ENCODE measurements around the gene THEMIS2.
A peak's percentile ranks its signal among the peaks of the same experiment; 100 is the strongest.

Gene THEMIS2

GRCh38 chr1:27887215-27888021 is 15.1 kb downstream of the THEMIS2 start:
- peaks cover 82% of the 10 kb centered on the region for H3K36me3 Mint-ChIP-seq (ENCODE audit: low read depth)
- H3K27me3 Mint-ChIP-seq = no peaks in the 10 kb centered on the region
- H3K4me3 Mint-ChIP-seq = peak overlapping the region; percentile 55
- H3K9me3 Mint-ChIP-seq = no peaks in the 10 kb centered on the region
- peaks cover 90% of the 10 kb centered on the region for H3K4me1 Mint-ChIP-seq (ENCODE audit: low read depth)
- H3K27ac Mint-ChIP-seq = peak overlapping the region; percentile 71

- Mint-ChIP-seq H3K27me3 (no peaks in the 10 kb centered on the region), H3K9me3 (no peaks in the 10 kb centered on the region), H3K4me1 (ENCODE audit: low read depth) (peaks cover 81% of the 10 kb centered on the region), H3K36me3 (ENCODE audit: low read depth) (peaks cover 83% of the 10 kb centered on the region), H3K27ac (peak overlapping the region; percentile 23), H3K4me3 (no peak overlapping the region)
These were observed 17.2 kb downstream of the THEMIS2 start for GRCh38 chr1:27889506-27889905.

- Mint-ChIP-seq H3K27me3 (no peaks in the 10 kb centered on the region), H3K36me3 (ENCODE audit: low read depth) (peaks cover 80% of the 10 kb centered on the region)
These were observed 19.0 kb downstream of the THEMIS2 start for GRCh38 chr1:27891196-27891889.

GRCh38 chr1:27894521-27894920 is 22.2 kb downstream of the THEMIS2 start:
- peaks cover 34% of the 10 kb centered on the region for H3K4me1 Mint-ChIP-seq (ENCODE audit: low read depth)
- H3K27ac Mint-ChIP-seq = peak overlapping the region; percentile 4
- no peaks in the 10 kb centered on the region for H3K9me3 Mint-ChIP-seq
- no peaks in the 10 kb centered on the region for H3K27me3 Mint-ChIP-seq
- peaks cover 75% of the 10 kb centered on the region for H3K36me3 Mint-ChIP-seq (ENCODE audit: low read depth)
- no peak overlapping the region for H3K4me3 Mint-ChIP-seq

More at GRCh38 chr1:27891196-27891889, 19.0 kb downstream of the THEMIS2 start:
- Mint-ChIP-seq H3K4me1 (ENCODE audit: low read depth) (peaks cover 62% of the 10 kb centered on the region), H3K9me3 (no peaks in the 10 kb centered on the region), H3K27ac (peak overlapping the region; percentile 91), H3K4me3 (peak overlapping the region; percentile 25)

- peaks cover 7% of the 10 kb centered on the region for H3K4me1 Mint-ChIP-seq (ENCODE audit: low read depth)
- peaks cover 61% of the 10 kb centered on the region for H3K36me3 Mint-ChIP-seq (ENCODE audit: low read depth)
- H3K4me3 Mint-ChIP-seq = no peak overlapping the region
- no peaks in the 10 kb centered on the region for H3K27me3 Mint-ChIP-seq
- no peaks in the 10 kb centered on the region for H3K9me3 Mint-ChIP-seq
- H3K27ac Mint-ChIP-seq = no peak overlapping the region
These were observed 34.4 kb downstream of the THEMIS2 start for GRCh38 chr1:27906759-27907158.

- peaks cover 43% of the 10 kb centered on the region for H3K36me3 Mint-ChIP-seq (ENCODE audit: low read depth)
- peaks cover 29% of the 10 kb centered on the region for H3K4me1 Mint-ChIP-seq (ENCODE audit: low read depth)
- peaks cover 2% of the 10 kb centered on the region for H3K27me3 Mint-ChIP-seq
- no peaks in the 10 kb centered on the region for H3K9me3 Mint-ChIP-seq
- peak overlapping the region; percentile 88 for H3K27ac Mint-ChIP-seq
- peak overlapping the region; percentile 65 for H3K4me3 Mint-ChIP-seq
These were observed 40.1 kb downstream of the THEMIS2 start for GRCh38 chr1:27912429-27912828.

- Mint-ChIP-seq H3K27me3 (peaks cover 4% of the 10 kb centered on the region), H3K4me1 (ENCODE audit: low read depth) (peaks cover 29% of the 10 kb centered on the region), H3K27ac (peak overlapping the region; percentile 100), H3K4me3 (peak overlapping the region; percentile 99), H3K36me3 (ENCODE audit: low read depth) (peaks cover 23% of the 10 kb centered on the region), H3K9me3 (no peaks in the 10 kb centered on the region)
These were observed 42.8 kb downstream of the THEMIS2 start for GRCh38 chr1:27915082-27915575.

- H3K27ac Mint-ChIP-seq = no peak overlapping the region
- no peaks in the 10 kb centered on the region for H3K36me3 Mint-ChIP-seq (ENCODE audit: low read depth)
- H3K9me3 Mint-ChIP-seq = no peaks in the 10 kb centered on the region
- H3K27me3 Mint-ChIP-seq = peaks cover 4% of the 10 kb centered on the region
- no peak overlapping the region for H3K4me3 Mint-ChIP-seq
- no peaks in the 10 kb centered on the region for H3K4me1 Mint-ChIP-seq (ENCODE audit: low read depth)
These were observed 49.9 kb downstream of the THEMIS2 start for GRCh38 chr1:27922272-27922671.

GRCh38 chr1:27928216-27928954 is 56.0 kb downstream of the THEMIS2 start:
- no peak overlapping the region for H3K4me3 Mint-ChIP-seq
- H3K36me3 Mint-ChIP-seq (ENCODE audit: low read depth) = no peaks in the 10 kb centered on the region
- no peaks in the 10 kb centered on the region for H3K9me3 Mint-ChIP-seq
- H3K4me1 Mint-ChIP-seq (ENCODE audit: low read depth) = no peaks in the 10 kb centered on the region
- H3K27ac Mint-ChIP-seq = no peak overlapping the region
- H3K27me3 Mint-ChIP-seq = peaks cover 3% of the 10 kb centered on the region

GRCh38 chr1:27931184-27931583 is 58.8 kb downstream of the THEMIS2 start:
- peaks cover 14% of the 10 kb centered on the region for H3K4me1 Mint-ChIP-seq (ENCODE audit: low read depth)
- H3K27me3 Mint-ChIP-seq = peaks cover 18% of the 10 kb centered on the region
- H3K27ac Mint-ChIP-seq = no peak overlapping the region
- no peaks in the 10 kb centered on the region for H3K9me3 Mint-ChIP-seq
- H3K36me3 Mint-ChIP-seq (ENCODE audit: low read depth) = no peaks in the 10 kb centered on the region
- H3K4me3 Mint-ChIP-seq = no peak overlapping the region

GRCh38 chr1:27931759-27932158 is 59.4 kb downstream of the THEMIS2 start:
- Mint-ChIP-seq H3K9me3 (no peaks in the 10 kb centered on the region), H3K4me1 (ENCODE audit: low read depth) (peaks cover 14% of the 10 kb centered on the region), H3K4me3 (no peak overlapping the region), H3K27me3 (peaks cover 18% of the 10 kb centered on the region), H3K36me3 (ENCODE audit: low read depth) (no peaks in the 10 kb centered on the region), H3K27ac (no peak overlapping the region)

- Mint-ChIP-seq H3K4me3 (peak within 1 kb of the TSS; percentile 61), H3K27ac (peak within 1 kb of the TSS; percentile 43), H3K9me3 (no peaks in the 10 kb centered on the region), H3K36me3 (ENCODE audit: low read depth) (no peaks in the 10 kb centered on the region), H3K27me3 (peaks cover 18% of the 10 kb centered on the region), H3K4me1 (ENCODE audit: low read depth) (peaks cover 17% of the 10 kb centered on the region)
These were observed 62.6 kb downstream of the THEMIS2 start, which contains the start of gene SMPDL3B for GRCh38 chr1:27934818-27935549. Gene SMPDL3B (plus strand): TSS chr1:27935000. CDS start chr1:27935184, 184 bp downstream.

GRCh38 chr1:27935721-27936120 is 63.4 kb downstream of the THEMIS2 start:
- Mint-ChIP-seq H3K9me3 (no peaks in the 10 kb centered on the region), H3K27ac (no peak overlapping the region), H3K4me3 (peak overlapping the region; percentile 61), H3K27me3 (peaks cover 18% of the 10 kb centered on the region), H3K4me1 (ENCODE audit: low read depth) (peaks cover 17% of the 10 kb centered on the region), H3K36me3 (ENCODE audit: low read depth) (no peaks in the 10 kb centered on the region)

All from stimulated activated naive CD8-positive, alpha-beta T cell treated with anti-CD3 and anti-CD28 coated beads, Interleukin-15, Interleukin-2, amounts not matched to agents 100 ng/mL and 50 ng/mL, for 24 hours (primary cell).